ENCODE data around the gene GIPC3. TPM values are rescaled to one million over a fixed set of nuclear protein-coding genes. Genes with fewer than 3 reads are reported as not detected.
A peak's percentile ranks its signal among the peaks of the same experiment; 100 is the strongest.

The GIPC3 gene
- total and polyA plus RNA-seq, 3 experiments from 2014 or later: 0.33 to 1.8 (median 0.46) TPM

DNA sequence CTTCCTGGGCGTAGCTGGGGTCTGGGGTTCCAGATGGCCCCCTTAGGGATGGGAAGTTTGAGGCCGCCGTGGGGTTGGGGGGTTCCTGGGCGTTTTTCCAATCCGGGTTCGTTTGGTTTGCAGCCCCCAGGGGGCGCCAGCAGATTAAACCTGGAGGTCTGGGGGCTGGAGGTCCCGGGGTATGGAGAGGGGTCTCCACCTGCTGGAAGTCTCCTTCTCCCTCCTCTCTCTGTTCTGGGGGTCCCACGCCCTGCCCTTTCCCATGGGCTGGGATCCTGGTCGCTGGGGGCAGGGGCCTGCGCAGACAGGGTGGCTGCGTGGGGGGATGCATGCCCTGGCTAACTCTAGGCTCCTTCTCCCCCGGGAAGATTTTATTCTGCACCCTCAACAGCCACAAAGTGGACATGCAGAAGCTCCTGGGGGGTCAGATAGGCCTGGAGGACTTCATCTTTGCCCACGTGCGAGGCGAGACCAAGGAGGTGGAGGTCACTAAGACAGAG lies 899 bp downstream of the GIPC3 start:
- no peak overlapping the region for H3K27ac ChIP-seq (ENCODE audit: low read depth, low read length)
- DNase-seq: peak in 2 of 5 donors; percentile 14 to 55
- H3K36me3 Mint-ChIP-seq: peaks cover 0 to 1% (median 0%) of the 10 kb centered on the region in 3 donors
- H3K36me3 ChIP-seq (ENCODE audit: insufficient read depth, low read length): no peaks in the 10 kb centered on the region
- H3K27me3 Mint-ChIP-seq: no peaks in the 10 kb centered on the region
- peak overlapping the region in 5 of 7 donors; percentile 43 to 78 (median 58) for H3K4me3 Mint-ChIP-seq
- no peaks in the 10 kb centered on the region for H3K9me3 Mint-ChIP-seq
- peak overlapping the region in 1 of 8 donors; percentile 43 for H3K27ac Mint-ChIP-seq
- no peaks in the 10 kb centered on the region for H3K4me1 Mint-ChIP-seq
- H3K27me3 ChIP-seq (ENCODE audit: insufficient read depth, low read length, poor library complexity, severe bottlenecking): peaks cover 3% of the 10 kb centered on the region
- CTCF ChIA-PET: interaction anchor here (1.3 to 3.4 kb wide), 7 partner anchors 10 to 40 kb away, joined by 4 to 18 read pairs (median 6); no protein-coding TSS in a partner anchor
- H3K9me3 ChIP-seq (ENCODE audit: low read length): no peaks in the 10 kb centered on the region
- peak overlapping the region; percentile 62 for H3K4me3 ChIP-seq (ENCODE audit: low read length)
- H3K4me1 ChIP-seq (ENCODE audit: insufficient read depth, low read length): no peaks in the 10 kb centered on the region
- POLR2A ChIA-PET: interaction anchor here (0.6 to 2.2 kb wide), 2 partner anchors 19 to 37 kb away, joined by 4 to 7 read pairs; no protein-coding TSS in a partner anchor

DNA sequence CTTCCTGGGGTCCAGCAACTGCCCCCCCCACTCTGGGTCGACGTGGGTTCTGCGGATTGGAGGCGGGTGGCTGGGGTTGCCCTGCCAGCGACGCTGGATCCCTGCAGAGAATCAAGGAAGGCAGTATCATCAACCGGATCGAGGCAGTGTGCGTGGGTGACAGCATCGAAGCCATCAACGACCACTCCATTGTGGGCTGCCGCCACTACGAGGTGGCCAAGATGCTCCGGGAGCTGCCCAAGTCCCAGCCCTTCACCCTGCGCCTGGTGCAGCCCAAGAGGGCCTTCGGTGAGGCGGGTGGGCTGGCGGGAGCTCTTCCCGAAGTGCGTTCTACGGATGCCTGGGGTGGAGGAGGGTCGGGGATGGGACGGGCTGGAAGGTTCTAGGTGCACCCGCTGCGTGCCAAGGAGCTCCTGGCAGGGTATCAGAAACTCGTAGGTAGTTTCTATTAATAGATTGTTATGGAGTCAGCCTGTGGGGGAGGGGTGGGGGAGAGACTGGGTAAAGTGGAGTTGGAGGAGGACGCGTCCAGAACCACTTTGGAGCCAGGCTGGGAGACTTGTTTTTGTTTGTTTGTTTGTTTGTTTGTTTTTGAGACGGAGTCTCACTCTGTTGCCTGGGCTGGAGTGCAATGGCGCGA lies 1.5 kb downstream of the GIPC3 start:
- Histone ChIP-seq H3K9me3 (ENCODE audit: low read length) (no peaks in the 10 kb centered on the region), H3K4me3 (ENCODE audit: low read length) (no peak overlapping the region), H3K4me1 (ENCODE audit: insufficient read depth, low read length) (no peaks in the 10 kb centered on the region), H3K36me3 (ENCODE audit: insufficient read depth, low read length) (no peaks in the 10 kb centered on the region), H3K27me3 (ENCODE audit: insufficient read depth, low read length, poor library complexity, severe bottlenecking) (peaks cover 3% of the 10 kb centered on the region), H3K27ac (ENCODE audit: low read depth, low read length) (no peak overlapping the region)
- CTCF ChIA-PET: interaction anchor here (1.9 to 3.4 kb wide), 3 partner anchors 22 to 41 kb away, joined by 6 to 18 read pairs (median 14); no protein-coding TSS in a partner anchor
- peaks cover 0 to 1% (median 0%) of the 10 kb centered on the region in 3 donors for H3K36me3 Mint-ChIP-seq
- H3K4me1 Mint-ChIP-seq: no peaks in the 10 kb centered on the region
- H3K27me3 Mint-ChIP-seq: no peaks in the 10 kb centered on the region
- POLR2A ChIA-PET: interaction anchor here (0.6 kb wide), 1 partner anchor 38 kb away, joined by 4 read pairs; no protein-coding TSS in a partner anchor
- no peak overlapping the region for H3K27ac Mint-ChIP-seq
- H3K9me3 Mint-ChIP-seq: no peaks in the 10 kb centered on the region
- peak overlapping the region in 2 of 7 donors; percentile 20 to 23 for H3K4me3 Mint-ChIP-seq
- no peak for DNase-seq

DNA sequence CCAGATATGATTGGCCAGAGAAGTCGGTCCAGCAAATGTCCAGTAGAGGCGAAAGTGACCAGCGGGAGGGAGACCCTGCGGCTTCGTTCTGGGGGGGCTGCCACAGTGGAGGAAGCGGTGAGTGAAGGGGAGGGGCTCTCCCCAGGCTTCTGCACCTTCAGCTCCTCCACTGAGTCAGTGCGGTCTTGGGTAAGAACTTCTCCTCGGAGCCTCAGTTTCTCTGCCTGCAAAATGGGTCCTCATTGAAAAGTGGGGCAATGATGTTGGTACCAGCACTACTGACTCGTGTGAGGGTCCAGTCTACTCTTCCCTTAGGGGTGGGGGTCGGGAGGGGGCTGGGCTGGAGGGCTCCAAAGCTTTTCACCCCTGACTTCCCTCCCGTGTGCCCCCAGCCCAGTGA lies 4.2 kb downstream of the GIPC3 start:
- Histone ChIP-seq H3K27me3 (ENCODE audit: insufficient read depth, low read length, poor library complexity, severe bottlenecking) (peaks cover 3% of the 10 kb centered on the region), H3K9me3 (ENCODE audit: low read length) (no peaks in the 10 kb centered on the region), H3K36me3 (ENCODE audit: insufficient read depth, low read length) (no peaks in the 10 kb centered on the region), H3K27ac (ENCODE audit: low read depth, low read length) (no peak overlapping the region), H3K4me1 (ENCODE audit: insufficient read depth, low read length) (no peaks in the 10 kb centered on the region), H3K4me3 (ENCODE audit: low read length) (no peak overlapping the region)
- H3K9me3 Mint-ChIP-seq: no peaks in the 10 kb centered on the region
- ChIA-PET POLR2A (interaction anchor here (0.6 kb wide), 1 partner anchor 34 kb away, joined by 3 read pairs; no protein-coding TSS in a partner anchor), CTCF (interaction anchor here (1.2 to 1.7 kb wide), 2 partner anchors 29 to 44 kb away, joined by 3 to 5 read pairs; no protein-coding TSS in a partner anchor)
- H3K27ac Mint-ChIP-seq: no peak overlapping the region
- DNase-seq: no peak
- H3K36me3 Mint-ChIP-seq: peaks cover 0 to 1% (median 0%) of the 10 kb centered on the region in 3 donors
- peak overlapping the region in 1 of 7 donors; percentile 32 for H3K4me3 Mint-ChIP-seq
- H3K27me3 Mint-ChIP-seq: no peaks in the 10 kb centered on the region
- H3K4me1 Mint-ChIP-seq: no peaks in the 10 kb centered on the region

DNA sequence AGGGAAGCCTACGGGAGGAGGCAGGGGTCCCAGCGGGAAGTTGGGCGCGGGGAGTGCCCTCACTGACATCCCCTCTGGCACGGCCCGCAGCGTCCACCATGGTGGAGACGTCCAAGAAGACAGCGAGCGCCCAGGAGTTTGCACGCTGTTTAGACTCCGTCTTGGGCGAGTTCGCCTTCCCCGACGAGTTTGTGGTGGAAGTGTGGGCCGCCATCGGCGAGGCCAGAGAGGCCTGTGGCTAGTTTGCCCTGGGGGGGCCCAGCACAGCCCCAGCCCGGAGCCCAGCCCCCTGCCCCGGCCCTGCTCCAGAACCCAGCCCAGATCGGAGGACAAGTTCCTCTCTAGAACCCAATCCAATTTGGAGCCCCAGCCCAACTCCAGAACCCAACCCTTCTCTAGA lies 4.7 kb downstream of the GIPC3 start:
- no peak overlapping the region for H3K27ac ChIP-seq (ENCODE audit: low read depth, low read length)
- no peak for DNase-seq
- ChIA-PET CTCF (interaction anchor here (1.2 to 1.7 kb wide), 2 partner anchors 29 to 45 kb away, joined by 3 to 5 read pairs; no protein-coding TSS in a partner anchor), POLR2A (no interaction called here)
- no peak overlapping the region for H3K27ac Mint-ChIP-seq
- H3K4me3 Mint-ChIP-seq: no peak overlapping the region
- no peaks in the 10 kb centered on the region for H3K27me3 Mint-ChIP-seq
- H3K9me3 ChIP-seq (ENCODE audit: low read length): no peaks in the 10 kb centered on the region
- no peaks in the 10 kb centered on the region for H3K4me1 Mint-ChIP-seq
- H3K36me3 Mint-ChIP-seq: peaks cover 0 to 1% (median 0%) of the 10 kb centered on the region in 3 donors
- no peaks in the 10 kb centered on the region for H3K4me1 ChIP-seq (ENCODE audit: insufficient read depth, low read length)
- H3K9me3 Mint-ChIP-seq: no peaks in the 10 kb centered on the region
- no peaks in the 10 kb centered on the region for H3K36me3 ChIP-seq (ENCODE audit: insufficient read depth, low read length)
- peaks cover 3% of the 10 kb centered on the region for H3K27me3 ChIP-seq (ENCODE audit: insufficient read depth, low read length, poor library complexity, severe bottlenecking)
- H3K4me3 ChIP-seq (ENCODE audit: low read length): no peak overlapping the region

DNA sequence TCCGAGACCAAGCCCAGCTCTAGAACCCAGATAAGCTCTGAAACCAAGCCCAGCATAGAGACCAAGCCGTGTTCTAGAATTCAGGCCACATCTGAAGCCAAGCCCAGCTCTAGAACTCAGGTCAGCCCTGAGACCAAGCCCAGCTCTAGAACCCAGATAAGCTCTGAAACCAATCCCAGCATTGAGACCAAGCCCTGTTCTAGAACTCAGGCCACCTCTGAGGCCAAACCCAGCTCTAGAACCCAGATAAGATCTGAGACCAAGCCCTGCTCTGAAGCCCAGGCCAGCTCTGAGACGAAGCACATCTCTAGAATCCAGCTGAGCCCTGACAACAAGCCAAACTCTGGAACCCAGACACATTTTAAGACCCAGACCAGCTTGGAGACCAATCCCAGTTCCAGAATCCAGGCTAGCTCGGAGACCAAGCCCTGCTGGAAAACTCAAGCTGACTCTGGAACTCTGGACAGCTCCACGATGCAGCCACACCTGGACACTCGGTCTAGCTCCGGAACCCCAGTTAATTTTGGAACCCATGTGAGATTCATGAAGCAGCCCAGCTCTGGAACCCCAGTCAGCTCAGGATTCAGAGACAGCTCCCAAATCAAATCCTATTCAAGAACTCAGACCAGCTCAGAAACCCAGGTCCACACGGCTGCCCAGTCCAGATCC lies 5.8 kb downstream of the GIPC3 start:
- Mint-ChIP-seq H3K4me1 (no peaks in the 10 kb centered on the region), H3K27me3 (no peaks in the 10 kb centered on the region), H3K9me3 (no peaks in the 10 kb centered on the region), H3K27ac (no peak overlapping the region), H3K36me3 (peaks cover 0 to 1% (median 0%) of the 10 kb centered on the region in 3 donors), H3K4me3 (no peak overlapping the region)
- ChIA-PET CTCF (interaction anchor here (1.0 to 1.7 kb wide), 2 partner anchors 28 to 46 kb away, joined by 5 read pairs; no protein-coding TSS in a partner anchor), POLR2A (no interaction called here)
- no peaks in the 10 kb centered on the region for H3K36me3 ChIP-seq (ENCODE audit: insufficient read depth, low read length)
- no peak overlapping the region for H3K27ac ChIP-seq (ENCODE audit: low read depth, low read length)
- no peaks in the 10 kb centered on the region for H3K4me1 ChIP-seq (ENCODE audit: insufficient read depth, low read length)
- no peaks in the 10 kb centered on the region for H3K27me3 ChIP-seq (ENCODE audit: insufficient read depth, low read length, poor library complexity, severe bottlenecking)
- DNase-seq: no peak
- H3K9me3 ChIP-seq (ENCODE audit: low read length): no peaks in the 10 kb centered on the region
- no peak overlapping the region for H3K4me3 ChIP-seq (ENCODE audit: low read length)

DNA sequence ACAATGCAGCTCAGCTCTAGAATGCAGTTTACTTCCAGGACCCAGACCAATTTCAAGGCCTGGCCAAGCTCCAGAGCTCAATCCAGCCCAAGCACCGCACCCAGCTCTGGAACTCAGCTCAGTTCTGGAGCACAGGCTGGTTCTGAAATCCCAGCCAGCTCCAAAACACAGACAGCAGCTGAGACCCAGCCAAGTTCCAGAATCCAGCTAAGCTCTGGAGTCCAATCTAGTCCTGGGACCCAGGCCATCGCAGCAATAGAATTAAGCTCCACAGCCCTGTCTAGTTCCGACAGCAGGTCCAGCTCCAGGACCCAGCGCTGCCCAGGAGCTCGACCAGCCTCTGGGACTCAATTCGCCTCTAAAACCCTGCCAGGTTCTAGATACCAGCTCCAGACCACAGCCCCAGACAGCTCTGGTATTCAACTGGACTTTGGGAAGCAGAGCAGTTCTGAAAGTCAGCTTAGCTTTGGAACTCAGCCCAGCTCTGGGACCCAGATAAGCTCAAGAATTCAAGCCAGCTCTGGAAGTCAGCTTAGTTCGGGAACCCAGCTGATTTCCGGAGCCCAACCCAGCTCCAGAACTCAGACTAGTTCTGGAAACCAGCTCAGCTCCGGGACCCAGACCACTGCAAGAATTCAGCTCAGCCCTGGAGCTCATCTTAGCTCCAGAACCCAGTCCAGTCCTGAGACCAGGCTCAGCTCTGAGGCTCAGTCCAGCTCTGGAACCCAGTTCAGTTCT lies 6.8 kb downstream of the GIPC3 start:
- Mint-ChIP-seq H3K27me3 (no peaks in the 10 kb centered on the region), H3K9me3 (no peaks in the 10 kb centered on the region), H3K4me3 (no peak overlapping the region), H3K36me3 (peaks cover 0 to 1% (median 0%) of the 10 kb centered on the region in 3 donors), H3K4me1 (no peaks in the 10 kb centered on the region), H3K27ac (no peak overlapping the region)
- DNase-seq: no peak
- ChIA-PET POLR2A (no interaction called here), CTCF (interaction anchor here (1.0 to 1.5 kb wide), 3 partner anchors 27 to 47 kb away, joined by 3 to 5 read pairs (median 4); no protein-coding TSS in a partner anchor)
- Histone ChIP-seq H3K4me3 (ENCODE audit: low read length) (no peak overlapping the region), H3K4me1 (ENCODE audit: insufficient read depth, low read length) (no peaks in the 10 kb centered on the region), H3K27me3 (ENCODE audit: insufficient read depth, low read length, poor library complexity, severe bottlenecking) (no peaks in the 10 kb centered on the region), H3K36me3 (ENCODE audit: insufficient read depth, low read length) (no peaks in the 10 kb centered on the region), H3K9me3 (ENCODE audit: low read length) (no peaks in the 10 kb centered on the region), H3K27ac (ENCODE audit: low read depth, low read length) (no peak overlapping the region)

DNA sequence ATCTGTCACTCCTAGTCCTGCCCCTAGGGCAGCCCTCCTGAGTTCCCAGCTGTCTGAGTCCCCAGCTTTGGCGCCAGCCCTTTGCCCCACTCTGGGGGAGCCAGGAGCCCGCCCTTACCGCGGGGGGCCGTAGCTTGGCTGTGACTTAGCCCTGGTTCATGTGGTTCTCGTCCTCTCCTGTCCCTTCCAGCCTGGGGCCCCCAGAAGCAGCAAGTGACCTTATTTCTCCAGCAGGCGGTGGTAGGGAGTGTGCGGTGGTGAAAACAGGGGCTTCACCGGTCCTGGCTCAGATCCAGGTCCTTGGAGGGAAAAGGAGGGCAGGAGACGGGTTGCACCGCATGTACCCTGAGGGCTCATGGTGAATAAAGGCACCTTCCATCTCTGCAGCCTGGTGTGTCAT lies 7.9 kb downstream of the GIPC3 start:
- H3K27me3 Mint-ChIP-seq: no peaks in the 10 kb centered on the region
- H3K4me3 ChIP-seq (ENCODE audit: low read length): no peak overlapping the region
- H3K4me3 Mint-ChIP-seq: no peak overlapping the region
- H3K36me3 Mint-ChIP-seq: peaks cover 0 to 1% (median 0%) of the 10 kb centered on the region in 3 donors
- H3K27ac ChIP-seq (ENCODE audit: low read depth, low read length): no peak overlapping the region
- CTCF ChIA-PET: interaction anchor here (1.4 to 1.5 kb wide), 2 partner anchors 26 to 48 kb away, joined by 3 to 4 read pairs; no protein-coding TSS in a partner anchor
- POLR2A ChIA-PET: no interaction called here
- H3K9me3 Mint-ChIP-seq: no peaks in the 10 kb centered on the region
- no peak for DNase-seq
- peak overlapping the region in 1 of 8 donors; percentile 38 for H3K27ac Mint-ChIP-seq
- H3K4me1 Mint-ChIP-seq: no peaks in the 10 kb centered on the region
- H3K36me3 ChIP-seq (ENCODE audit: insufficient read depth, low read length): no peaks in the 10 kb centered on the region
- H3K9me3 ChIP-seq (ENCODE audit: low read length): no peaks in the 10 kb centered on the region
- no peaks in the 10 kb centered on the region for H3K4me1 ChIP-seq (ENCODE audit: insufficient read depth, low read length)
- H3K27me3 ChIP-seq (ENCODE audit: insufficient read depth, low read length, poor library complexity, severe bottlenecking): no peaks in the 10 kb centered on the region
